DMS53 treated with DMSO at 0.1 percent for 48 hours (cell line): ENCODE results near the gene SYNDIG1.
"Not testable (repeated sequence)": the region's sequence is repeated elsewhere in the genome, so short reads cannot be mapped to it uniquely, and the experiment has no call there.

Experiments
- DNase-seq: peaks from one replicate; lab custom pipeline; 2025; ENCODE audit not compliant: unreplicated experiment; lab: John Stamatoyannopoulos, UW

Gene SYNDIG1

DNA sequence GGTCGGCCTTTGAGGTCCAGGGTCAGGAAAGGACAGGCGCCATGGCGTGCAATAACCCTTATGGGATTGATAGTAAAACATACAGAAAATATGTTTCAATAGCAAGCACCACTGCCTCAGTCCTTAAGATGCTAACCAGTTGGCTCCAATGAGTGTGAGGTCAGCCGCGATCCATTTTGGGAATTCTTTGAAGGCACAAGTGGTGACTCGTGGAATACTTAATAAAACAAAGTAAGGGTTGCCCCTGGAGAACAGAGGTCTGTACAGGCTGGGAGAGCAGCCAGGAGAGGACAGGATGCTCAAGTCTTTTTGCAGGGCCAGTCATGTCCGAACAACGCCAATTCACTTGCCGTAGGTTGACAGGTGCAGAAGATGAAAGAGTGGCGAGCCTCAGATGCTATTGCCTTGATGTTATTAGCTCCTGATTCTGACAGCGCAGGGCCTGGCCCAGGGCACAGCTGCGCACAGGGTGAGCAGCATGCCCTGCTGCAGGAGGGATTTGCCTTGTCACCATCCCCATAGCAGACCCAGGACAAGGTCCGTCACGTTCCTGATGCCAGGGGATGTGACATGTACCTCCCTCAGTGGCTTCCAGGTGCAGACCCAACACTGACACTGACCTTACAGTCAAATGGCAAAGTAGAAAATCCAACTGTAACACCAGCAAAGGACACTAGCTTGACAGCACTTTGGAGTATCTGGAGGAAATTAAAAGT, 21.8 kb downstream of the SYNDIG1 start:
- DNase-seq: no peak

DNA sequence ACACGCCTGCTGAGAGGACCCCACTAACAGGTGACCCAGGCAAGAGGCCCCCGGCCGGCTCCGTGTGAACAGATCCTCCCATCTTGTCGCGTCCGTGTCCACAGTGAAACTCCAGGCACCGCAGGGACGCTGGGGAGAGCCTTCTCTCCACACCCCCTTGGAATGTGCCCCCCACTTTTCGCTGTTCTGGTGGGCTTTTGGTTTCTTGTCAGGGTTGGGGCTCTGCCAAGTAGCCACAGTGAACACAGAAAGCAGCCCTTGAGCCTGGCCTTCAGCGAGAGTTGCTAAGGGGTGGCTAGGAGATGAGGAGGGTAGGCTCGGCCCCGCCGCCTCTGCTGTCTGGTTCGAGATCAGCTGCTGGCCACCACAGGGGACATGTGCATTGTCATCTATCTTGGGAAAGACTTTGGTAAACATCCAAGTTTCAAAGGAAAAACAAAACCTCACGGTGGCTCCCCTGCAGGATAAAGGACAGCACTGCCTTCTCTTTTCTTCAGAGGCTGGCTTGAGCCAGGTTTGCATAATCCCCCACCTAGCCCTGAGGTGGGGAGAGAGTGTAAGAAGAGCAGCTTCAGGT, 22.7 kb downstream of the SYNDIG1 start:
- no peak for DNase-seq

DNA sequence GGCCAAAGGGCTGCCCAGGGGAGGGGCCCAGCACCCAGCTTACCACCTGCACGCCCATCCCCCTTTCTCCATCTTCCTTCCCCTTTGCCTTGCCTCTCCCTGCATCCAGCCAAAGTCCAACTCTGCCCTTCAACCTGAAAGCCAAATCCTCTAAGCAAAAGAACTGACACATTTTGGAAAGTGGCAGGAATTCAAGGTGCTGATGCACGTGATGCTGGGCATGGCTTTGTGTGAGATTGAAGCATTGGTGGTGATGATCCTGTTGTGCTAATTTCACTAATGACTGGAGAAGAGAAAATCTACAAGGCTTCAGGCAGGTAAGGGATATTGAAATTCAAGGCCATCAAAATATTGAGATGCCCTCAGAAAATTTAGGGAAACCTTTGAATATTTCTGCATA, 23.3 kb downstream of the SYNDIG1 start:
- no peak for DNase-seq

DNA sequence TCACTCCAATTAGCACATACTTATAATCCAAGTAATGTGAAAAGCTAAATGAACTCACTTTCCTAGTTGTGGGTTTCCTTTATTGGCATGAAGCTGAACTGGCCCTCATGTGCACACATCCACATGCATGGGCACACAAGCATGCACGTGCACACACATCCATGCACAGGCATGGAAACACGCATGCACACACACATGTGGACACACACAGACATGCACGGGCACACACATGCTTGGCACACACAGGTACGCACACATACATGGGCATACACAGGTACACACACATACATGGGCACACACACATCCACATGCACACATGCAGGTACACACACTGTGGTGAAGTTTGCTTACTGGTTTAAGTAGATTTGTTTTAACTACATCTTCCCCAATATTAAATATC, 23.8 kb downstream of the SYNDIG1 start:
- DNase-seq: no peak

DNA sequence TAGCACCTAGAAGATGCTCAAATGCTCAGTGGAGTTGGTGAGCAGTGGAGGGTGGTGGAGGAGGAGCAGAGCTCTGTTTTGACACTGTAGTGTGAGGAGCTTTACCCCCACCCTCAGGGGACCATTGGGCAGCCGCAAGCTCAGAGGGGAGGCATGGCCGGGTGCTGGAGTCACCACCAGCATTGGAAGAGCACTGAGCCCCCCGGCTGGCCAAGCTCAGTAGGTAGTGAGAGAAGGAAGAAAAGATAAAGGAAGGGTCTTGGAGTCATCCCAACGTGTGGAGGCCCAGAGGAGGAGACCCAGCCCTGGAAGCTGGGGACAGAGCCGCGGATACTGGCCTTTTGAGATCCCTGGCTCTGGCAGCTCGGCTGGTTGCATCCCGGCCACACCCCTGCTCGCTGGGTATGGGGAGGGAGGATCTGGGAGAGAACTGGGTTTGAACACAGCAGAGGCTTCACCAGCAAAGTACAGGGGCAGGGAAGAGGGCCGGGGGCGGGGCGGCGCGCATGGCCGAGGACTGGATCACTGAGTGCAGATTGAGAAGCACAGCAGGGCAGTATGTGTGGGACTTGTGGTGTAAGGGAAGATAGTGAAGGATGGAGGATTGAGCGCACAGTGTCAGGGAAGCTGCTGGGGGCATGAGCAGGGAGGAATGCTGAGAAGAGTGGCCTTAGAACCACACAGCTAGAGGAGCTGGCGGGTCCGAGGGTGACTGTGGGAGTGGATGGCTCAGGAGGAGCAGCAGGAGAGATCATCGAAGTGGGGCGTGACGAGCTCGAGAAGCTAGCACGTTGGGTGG, 24.4 kb downstream of the SYNDIG1 start:
- DNase-seq: no peak

DNA sequence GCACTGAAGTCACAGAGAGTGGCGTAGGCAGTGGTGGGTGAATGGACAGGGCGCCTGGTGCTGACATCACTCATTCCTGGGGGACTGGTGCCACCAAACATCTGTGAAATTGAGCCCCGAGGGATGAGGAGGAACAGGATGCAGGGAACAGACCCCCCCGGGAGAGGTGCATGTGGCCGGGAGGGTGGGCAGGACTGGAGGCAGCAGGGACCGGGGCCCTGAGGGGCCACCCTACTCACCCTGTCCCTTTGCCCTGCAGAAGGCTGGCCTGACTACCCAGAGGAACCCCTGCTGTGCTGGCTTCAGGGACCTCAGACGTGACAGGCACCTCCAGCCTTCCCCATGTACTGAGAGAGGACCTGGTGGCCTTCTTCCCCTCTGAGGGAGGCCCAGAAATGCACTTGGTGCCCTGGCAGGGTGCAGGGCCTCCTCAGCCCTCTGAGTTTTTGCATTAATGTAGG, 25.1 kb downstream of the SYNDIG1 start:
- no peak for DNase-seq

DNA sequence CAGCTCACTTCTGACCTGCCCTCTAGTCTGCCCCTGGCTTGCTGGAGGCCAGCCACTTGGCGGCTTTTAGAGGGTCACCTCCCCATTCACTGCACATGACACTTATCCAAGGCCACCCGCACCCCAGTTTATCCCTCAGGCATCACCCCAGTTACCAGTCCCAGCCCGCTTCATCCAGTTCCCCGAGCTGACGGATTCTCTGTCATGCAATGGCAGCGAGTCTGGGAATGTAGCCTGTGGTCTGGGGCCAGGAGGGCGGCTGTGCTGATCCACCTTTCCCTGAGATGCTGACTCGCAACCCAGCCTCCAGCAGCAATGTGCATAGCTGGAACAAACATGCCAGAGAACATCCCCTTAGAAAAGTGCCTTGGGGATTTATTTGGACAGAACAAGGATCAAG, 25.8 kb downstream of the SYNDIG1 start:
- no peak for DNase-seq

DNA sequence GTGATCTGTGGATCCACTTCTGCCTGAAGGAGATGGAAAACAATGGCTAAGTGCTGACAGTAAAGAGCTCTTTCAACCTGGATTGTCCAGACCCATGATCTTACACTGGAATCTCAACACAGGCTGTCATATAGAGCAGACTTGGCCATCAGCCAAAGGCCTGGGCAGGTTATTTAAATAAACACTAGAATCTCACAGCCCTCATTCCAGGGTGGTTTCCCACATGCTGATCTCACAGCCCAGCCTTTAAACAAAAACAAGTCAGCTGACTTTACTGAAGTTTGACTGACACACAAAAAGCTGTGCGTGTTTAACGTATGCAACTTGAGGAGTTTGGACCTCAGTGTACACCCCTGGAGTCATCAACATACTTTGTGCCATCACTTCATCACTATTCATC, 28.4 kb downstream of the SYNDIG1 start:
- no peak for DNase-seq

DNA sequence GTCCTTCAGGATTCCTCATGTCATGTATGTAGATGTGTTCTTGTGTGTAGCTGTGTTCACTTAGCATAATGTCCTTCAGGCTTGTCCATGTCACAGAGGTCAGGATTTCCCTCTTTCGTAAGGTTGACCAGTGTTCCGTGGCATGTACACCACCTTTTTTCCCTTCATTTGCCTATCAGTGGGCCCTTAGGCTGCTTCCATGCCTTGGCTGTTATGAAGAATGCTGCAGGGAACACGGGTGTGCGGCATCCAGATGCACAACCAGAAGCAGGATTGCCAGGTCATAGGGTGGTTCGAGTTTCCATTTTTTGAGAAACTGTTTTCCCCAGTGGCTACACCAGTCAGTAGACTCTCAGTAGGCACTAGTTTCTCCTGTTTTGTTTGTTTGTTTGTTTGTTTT, 29.2 kb downstream of the SYNDIG1 start:
- DNase-seq: no peak

DNA sequence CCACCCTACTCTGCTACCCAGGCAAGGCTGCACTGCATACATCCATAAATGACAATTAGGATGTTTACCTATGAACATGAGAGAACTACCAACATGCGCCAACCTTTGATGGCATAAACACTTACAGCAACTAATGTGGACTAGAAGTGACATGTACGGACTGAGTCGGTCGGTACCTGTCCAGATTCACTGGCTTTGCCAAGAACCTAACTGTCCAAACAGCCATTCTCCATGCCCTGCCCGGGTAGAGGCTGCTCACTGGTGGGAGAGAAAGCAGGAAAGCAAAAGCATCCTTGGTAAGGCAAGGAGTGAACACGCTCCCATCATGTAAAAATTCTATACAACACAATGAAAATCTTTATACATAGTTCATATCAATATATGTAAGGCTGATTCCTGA, 30.0 kb downstream of the SYNDIG1 start:
- DNase-seq: no peak

DNA sequence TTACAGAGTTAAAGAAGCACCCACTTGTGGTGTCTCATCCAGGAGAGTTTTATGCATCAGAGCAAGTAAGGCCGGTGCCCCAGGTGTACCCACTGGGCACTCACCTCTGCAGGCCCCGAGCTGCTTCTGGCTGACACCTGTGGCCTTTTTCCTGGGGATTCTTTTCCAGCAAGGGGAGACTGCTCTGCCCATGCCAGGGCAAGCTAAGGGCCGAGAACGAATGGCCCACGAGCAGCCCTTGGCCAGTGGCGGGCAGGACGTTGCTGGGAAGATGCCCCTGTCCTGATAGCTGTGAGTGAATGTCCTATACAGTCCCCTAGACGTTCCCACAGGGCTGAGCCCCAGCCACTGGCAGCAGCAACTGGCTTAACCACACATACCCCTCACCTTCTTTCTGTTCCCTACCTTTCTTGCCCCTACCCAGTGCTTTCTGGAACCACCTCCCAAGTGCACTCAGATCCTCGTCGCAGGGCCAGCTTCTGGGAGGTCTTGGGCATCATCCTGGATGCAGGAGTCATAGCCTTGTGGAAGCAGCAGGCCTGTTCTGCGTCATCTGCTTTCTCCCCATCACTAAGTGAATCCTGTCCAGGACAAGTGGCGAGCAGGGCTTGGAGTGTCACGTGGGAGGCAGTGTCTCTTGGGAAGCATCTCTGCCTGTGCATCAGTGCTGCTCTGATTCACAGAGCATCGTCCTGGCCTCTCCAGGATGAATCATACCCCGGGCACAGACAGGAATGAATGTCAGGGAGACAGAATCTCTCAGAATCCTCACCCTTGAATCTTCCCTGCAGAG, 32.5 kb downstream of the SYNDIG1 start:
- DNase-seq: no peak

DNA sequence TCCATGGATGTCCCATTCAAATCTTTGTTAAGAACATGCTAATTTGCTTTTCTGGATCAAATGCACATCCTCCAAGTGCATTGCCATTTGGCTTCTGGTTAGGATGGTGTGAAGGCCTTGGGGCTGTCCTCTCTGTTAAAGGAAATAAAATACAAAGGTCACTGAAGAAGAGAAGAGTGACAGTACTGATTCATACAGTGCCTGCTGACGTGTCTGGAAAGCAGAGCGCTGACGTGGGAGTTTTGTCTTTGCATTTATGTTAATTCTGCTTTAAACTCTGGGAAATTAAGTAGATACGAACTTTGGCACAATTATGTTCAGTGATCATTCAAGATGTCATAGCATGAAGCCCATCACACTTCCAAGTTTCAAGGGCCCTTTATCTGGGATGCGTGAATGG, 33.2 kb downstream of the SYNDIG1 start:
- DNase-seq: no peak

DNA sequence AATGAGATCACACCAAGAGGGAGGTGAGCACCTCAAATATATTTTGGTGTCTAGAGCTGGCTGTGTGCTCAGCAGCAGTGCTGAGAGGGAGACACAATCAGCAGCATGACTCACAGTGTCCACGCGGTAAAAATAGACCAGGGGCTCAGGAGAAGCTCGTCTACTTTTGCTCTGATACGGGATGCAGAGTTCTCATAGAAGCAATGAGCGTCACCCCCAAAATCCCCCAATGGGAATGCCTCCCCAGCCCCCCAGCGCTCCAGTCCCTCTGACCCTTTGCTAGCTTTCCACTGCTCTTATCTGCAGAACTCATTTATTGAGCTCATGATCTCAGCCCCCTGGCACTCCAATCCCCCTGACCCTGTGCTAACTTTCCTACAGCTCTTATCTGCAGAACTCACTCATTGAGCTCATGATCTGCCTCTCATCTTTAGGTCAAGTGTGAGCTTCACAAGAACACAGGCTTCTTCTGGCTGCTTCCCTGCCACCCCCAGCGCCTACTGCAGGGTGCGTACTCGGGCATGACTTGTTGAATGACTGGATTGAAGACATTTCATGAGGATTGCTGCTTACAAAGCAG, 34.0 kb downstream of the SYNDIG1 start:
- DNase-seq: no peak

DNA sequence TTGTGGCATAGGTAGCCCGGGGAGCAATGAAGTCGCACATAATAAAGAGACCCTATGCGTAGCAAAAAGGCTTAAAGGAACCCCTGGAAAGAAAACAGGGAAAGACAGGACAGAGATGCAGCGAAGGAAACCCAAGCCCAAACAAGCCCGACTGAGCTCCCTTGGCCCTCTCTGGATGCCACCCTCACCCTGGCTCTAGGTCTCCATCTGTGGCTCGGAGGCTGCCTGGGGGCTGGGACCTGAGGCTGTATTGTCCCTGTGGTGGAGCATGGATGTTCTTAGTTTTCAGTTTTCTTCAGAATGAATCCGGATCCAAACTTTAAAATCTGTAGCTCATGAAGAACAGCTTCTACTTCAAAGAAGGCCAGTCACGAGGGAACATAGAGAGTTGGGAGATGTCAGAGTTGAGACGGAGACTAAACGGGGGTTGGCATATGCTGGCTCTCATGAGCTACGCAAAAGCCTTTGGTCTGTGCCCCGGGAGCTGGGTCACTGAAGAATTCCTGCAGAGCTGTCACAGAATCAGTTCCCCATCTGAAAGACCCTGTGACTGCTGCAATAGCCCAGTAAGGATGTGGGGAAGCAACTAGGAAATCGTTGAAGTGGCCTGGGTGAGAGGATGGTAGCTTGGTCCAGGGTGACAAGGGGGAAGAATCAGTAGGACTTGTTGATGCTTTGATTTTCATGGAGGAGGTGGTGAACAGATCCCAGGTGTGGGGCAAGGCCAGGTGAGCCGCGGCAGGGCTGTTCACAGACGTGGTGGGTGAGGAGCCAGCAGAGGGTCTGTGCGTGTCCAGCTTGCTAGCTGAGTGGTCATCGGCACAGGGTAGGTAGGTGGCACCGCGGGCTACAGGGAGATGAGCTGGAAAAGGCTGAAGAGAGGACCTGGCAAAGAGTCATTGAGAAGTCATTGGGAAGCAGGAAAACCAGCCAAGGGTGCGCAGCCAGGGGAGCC, 35.2 kb downstream of the SYNDIG1 start:
- DNase-seq: no peak

DNA sequence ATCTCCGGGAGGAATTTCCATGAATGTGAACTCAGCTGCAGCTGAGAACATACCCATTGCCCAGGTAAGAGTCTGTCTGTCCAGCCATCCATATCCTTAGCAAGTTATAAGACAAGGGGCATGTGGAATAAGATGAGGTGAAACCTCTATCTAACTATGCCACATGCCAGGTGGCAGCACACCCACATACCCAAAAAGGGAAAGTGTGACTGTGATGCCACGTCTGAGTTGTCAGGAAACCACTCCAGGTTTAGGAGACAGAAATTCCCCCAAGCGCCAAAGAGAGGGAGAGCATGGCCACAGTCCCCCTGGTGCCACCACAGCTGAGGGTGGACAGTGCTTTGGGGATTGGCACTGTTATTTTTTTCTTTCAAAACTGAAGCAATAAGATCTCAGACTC, 36.7 kb downstream of the SYNDIG1 start:
- DNase-seq: no peak

DNA sequence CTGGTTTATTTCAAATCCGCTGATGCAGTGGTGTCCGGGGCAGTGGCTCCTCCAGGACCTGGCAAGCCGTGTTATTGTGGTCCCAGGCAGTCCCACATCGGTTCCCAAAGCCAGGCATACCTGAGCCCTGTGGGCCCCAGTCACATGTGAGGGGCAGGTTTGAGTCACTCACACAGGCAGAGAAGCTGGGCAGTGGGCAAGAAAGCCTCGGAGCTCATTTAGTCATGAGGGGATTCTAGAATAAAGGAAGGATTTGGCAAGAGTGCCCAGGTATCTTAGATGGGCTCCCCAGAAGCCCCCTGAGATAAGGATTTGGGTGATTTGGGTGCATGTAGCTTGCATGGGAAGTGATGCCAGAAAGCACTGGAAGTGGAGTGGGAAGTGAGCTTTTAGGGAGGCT, 37.3 kb downstream of the SYNDIG1 start:
- DNase-seq: no peak

DNA sequence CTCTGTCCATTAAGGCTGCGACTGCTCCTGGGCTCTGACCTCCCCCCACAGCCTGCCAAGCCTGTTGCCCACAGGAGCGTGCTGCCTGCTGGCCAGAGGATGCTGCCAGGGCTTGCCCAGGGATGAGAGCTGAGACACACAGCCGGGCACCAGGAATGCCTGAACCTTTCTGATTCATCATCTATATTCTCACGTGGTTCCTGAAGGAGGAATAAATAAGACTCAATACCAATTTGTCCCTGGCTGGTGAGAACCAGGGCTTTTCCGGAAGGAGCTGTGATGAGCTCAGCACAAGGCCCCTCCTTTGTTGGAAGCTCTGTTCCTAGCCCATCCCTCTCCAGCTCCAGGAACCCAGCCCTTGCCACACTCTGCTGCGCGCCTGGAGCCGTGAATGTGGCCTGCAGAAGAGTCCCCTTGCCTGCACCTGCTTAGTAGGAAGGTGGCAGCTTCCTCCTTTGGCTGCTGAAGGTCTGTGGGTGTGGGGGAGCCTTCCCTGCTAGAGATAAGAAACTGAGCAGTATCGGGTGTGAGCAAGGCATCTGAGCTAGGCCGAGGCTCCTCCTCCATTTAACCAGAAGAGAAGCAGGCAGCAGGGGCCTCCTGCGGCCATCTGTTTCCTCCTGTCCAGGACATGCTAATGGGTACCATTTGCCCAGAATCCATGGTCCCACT, 37.9 kb downstream of the SYNDIG1 start:
- DNase-seq: no peak

DNA sequence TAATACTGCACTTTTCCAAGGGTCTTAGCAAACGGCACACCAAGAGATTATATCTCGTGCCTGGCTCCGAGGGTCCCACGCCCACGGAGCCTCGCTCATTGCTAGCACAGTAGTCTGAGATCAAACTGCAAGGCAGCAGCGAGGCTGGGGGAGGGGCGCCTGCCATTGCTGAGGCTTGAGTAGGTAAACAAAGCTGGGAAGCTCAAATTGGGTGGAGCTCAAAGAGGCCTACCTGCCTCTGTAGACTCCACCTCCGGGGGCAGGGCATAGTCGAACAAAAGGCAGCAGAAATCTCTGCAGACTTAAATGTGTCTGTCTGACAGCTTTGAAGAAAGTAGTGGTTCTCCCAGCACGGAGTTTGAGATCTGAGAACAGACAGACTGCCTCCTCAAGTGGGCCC, 43.0 kb downstream of the SYNDIG1 start:
- not testable (repeated sequence) for DNase-seq

DNA sequence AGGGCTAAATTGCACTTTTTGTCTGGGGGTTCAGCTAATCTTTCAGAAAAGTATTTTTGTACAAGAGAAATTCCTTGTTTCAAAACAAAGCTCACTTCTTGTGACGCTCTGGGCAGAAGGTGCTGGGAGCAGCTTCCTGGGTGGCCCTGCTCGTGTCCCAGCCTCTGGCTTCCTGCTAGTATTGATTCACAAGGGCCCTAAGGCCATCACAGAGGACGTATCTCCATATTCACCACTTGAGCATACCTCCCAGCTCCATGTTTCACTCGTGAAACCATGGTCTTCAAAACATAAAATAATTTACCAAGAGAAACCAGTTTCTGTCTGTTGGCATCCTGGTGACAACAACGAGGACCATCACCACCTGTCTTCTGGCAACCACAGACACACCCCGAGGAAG, 49.1 kb downstream of the SYNDIG1 start:
- no peak for DNase-seq
